HG02571 (cell line): Measurements from ENCODE around the gene SACS.

Source experiments
- ATAC-seq: cut with Tn5 transposase; IDR thresholded peaks from one replicate; pipeline ENCODE4 v1.9.1; 2021; ENCODE audit warnings: mild to moderate bottlenecking, moderate library complexity; ENCODE audit not compliant: unreplicated experiment

The SACS gene

DNA sequence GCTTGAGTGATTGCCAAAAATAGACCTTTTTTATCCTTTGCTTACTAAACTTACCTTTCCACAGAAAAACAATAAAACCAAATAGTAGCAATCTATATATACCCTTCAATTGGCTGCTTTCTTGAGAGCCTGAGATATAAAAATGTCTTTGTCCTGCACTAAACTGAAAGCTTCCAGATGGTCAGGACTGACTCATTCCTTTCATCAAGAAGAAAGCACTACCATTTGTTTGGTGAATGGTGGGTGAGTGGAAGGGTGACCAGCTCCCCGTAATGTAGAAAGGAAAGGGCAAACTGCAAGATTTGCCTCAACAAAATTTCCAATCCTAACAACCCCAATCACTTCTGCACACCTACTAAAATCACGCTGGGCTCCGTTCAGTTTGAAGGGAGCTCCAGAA lies 67.8 kb downstream of the SACS start:
- ATAC-seq, result no peak

DNA sequence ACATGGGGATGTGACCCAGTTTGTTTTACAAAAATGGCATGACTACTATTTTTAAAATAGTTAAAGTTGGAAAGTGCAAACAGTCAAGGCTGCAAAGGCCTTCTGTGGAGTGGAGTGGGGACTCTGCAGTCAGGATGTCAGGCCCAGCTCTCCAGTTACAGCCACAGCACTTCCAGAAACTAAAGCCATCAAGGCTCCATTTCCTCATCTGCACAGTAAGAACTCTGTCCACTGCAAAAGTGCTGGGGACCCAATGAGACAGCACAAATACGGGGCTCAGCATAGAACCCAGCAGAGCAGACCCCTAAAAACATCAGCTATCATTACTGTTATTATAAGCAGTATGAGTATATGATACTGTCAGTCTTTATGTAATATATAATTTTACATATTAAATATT lies 73.6 kb downstream of the SACS start:
- no peak for ATAC-seq

DNA sequence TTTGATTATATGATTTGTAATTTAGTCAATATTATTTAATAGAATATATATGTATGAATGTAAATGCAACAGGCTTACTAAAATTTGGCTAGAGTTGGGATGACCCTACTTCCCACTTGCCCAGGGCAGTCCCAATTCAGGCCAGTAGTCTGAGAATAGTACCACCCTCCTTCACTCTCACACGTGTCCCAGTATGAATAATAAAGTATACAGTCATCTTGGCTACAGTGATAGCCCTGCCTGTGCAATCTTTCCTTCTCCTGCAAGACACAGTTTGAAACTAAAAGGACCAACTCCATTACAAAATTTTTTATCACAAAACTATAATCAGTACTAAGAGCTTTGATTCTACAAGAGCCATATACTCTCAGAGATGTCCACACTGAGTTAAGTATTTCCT lies 76.2 kb downstream of the SACS start:
- no peak for ATAC-seq

DNA sequence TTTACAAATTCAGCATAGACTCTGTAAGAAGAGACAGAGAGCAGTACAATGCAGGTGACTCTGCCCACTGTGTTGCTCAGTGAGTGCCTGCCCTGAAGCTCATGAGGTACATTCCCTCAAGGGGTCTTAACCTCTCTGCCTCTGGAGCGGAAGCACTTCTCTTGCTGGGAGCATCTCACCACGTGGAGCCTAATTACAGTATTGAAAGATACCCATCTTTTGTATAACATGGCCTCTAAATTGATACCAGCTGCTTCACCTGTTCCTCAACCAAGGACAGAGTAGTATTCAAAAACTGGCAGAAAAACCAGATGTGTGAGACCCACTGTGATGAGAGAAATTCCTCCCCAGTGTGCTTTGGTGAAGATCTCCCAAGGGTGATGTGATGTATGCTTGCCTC lies 77.1 kb downstream of the SACS start:
- ATAC-seq, result no peak

DNA sequence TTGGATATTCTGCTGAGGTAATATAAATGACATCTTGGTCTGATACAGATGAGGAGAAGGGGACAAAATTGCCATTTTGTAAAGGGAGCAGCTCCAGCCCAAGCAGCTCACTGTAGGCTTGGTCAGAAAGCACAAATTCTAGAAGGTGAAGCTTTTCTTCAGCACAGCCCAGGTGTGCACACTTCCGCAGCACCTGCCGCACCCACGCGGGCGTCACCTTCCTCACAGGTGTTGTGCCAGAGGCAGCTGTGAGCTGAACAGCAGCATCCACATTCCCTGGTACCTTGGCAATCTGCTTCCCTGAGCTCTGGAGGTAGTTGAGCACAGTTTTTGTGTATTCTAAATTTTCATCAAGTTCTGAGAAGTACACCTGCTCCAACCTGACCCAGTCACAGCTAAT lies 79.0 kb downstream of the SACS start:
- ATAC-seq, result no peak

DNA sequence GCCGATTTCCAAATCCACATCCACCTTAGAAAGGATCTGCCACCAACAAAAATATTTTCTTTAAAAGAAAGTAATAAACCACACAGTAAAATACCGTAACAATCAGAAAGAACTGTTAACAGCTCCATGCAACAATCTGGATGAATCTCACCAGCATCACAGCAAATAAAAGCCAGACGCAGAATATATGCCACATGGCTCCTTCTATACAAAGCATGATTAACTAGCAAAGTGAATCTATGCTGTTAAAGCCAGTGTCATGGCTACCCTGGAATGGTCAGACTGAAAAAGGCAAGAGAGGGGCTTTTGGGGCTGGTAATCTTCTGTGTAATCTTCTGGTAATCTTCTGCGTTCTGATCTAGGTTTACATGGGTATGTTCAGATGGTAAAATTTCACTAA lies 81.3 kb downstream of the SACS start:
- ATAC-seq, result no peak

DNA sequence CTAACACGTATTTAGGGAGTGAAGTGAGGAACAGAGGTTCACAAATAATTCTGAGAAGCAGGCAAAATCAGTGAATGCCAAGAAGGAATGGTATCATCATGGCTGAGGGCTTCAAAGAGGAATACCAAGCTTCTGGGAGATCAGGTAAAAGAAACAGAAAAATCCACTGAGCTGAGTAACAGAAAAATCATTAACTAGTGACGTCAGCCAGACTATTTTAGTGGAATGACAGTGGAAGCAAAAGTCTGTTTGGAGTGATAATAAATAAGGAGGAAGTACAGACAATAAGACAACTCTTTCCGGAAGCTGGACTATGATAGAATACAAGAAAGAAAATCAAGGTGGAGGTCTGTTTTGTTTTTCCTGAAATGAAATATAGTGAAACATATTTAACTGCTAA lies 83.5 kb downstream of the SACS start:
- no peak for ATAC-seq

DNA sequence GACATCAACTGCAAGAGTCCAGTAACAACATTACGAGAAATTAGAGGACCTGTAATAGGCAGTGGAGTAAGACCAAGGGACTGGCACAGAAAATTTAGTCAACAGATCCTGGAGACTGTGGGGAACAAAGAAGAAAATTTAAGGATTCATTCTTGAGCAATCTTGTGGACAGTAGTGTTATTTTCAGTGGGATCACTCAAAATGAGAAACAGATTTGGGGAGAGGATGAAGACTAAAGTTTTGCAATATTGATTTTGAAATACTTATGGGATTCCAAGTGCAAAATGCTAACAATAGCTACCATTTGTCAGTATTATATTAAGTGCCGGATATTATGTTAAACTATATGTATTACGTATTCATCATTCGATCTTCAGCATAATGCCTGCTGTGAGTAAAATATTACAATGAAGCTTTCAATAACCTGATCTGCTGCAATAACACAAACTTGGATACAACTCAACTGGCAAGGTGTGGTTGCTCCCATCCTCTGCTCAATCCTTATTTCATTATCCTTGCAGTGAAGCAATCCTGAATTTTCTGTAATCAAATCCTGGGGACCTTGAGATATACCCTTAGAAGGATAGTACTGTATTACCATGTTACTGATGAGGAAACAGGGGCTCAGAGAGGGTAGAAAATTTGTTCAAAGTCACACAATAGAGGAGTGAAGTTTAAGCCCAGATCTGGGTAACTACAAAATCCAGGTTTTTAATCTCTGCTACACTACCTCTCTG lies 84.2 kb downstream of the SACS start:
- ATAC-seq, result no peak

DNA sequence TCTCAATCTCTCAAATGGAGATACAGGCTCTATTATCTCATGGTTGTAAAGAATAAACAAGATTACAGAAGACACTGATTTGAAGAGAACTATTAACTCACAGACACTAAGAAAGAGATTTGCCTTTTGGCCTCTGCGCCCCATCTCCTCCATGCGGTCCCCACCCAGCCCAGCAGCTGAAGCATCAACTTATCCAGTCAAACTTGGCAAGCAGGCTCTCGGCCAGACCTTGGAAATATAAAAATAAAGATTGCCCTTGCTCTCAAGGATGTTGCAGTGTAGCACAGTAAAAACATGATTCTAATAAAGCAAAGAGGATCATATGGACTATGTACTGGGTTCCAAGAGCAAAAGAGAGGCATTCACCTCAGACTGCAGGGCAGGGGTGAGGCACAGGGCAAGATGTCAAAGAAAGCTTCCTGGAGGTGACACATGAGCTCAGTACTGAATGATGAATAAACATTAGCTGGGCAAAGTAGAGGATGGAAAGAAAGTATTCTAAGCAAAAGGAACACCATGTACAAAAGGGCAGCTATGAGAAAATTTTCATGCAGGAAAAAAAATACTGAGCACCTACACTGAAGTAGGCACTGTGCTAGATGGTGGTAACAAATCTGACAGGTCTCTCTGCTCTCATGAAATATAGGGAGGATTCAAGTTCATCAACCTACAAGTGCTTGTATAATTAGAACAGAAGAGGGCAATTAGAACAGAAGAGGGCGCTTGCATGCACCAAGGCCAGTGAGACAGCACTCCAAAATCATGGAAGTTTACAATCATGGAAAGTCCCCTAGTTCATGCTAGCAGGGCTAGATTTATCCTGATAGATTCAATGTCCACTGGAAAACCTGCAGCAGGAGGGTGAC lies 85.0 kb downstream of the SACS start:
- ATAC-seq, result no peak

DNA sequence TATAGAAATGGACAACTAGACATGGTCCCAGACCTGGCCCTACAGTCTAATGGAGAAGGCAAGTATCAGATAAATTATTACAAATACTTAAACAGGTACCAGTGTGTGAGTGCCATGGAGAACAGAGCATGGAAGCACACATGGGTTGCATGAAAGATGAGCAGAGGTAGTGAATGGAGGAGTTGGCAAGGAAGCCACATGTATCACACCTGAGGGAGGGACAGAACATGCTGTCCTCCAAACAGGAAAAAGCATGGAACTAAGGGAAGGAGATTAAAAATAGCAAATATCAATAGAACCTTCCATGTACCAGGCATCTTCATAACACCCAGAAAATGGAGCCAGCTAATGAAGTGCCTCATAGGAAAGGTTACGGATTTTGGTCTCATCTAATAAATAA lies 85.9 kb downstream of the SACS start:
- no peak for ATAC-seq

DNA sequence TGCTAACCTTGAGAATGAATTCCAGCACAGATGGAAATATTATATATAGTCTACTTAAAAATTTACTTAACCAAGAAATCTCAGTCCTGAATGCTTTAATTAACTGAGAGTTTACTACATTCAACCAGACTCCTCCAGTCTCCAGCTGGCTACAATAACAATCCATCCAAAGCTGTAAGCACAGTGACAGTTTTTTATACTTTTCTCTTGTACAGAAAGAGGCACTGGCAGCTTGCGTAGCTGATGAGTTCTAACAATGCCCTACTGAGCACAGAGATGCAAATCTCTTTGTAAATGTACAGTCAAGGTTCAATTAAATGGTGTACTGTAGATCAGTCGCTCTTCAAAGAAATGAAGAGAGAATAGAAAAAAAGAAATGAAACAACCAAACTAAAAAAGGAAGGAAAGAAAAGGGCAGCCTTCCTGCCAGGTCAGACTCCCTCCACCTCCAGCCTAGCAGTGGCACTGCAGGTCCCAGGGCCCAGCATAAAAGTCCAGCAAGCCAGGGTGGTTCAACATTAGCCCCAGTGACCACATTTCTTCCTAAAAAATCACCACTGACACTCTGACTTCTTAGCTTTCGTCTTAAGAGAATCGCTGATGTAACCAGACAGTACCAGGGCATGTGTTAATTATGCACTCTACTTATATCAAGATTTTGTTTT lies 88.4 kb downstream of the SACS start:
- ATAC-seq, result no peak

DNA sequence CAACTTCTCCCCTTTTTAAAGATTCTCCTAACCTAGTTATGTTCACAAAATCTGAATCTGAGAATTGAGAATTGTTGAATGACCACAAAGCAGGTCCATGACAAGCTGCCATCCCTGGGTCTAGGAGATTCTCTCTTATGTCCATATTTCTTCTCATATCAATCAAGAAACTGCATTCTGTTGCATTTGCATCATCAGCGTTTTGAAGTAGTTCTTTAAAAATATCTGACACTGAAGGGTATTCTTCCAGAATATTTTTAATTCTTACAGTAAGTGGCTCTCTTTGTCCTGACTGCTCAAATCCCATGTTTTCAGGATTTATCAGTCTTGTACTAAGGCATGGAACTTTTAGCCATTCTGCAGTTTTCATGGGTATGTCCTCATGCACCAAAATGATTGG lies 94.3 kb downstream of the SACS start:
- no peak for ATAC-seq

DNA sequence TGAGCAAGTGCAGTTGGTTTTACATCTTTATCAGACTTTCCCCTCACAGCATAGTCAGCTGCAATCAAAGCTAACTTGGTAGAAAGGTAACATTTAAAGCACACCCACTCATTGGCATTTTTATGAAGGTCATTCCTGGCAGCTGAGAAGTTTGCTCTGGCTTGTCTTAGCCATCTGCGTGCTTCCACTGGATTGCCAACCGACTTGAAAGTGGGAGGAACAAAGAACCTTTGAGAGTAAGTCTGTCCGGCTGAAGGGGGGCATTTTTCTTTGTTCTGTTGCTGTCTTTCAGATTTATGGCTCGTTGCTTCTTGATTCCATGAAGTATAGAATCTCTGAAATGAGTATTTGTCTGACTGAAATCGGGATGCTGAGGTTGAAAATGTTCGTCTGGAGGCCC lies 103.1 kb downstream of the SACS start:
- no peak for ATAC-seq

DNA sequence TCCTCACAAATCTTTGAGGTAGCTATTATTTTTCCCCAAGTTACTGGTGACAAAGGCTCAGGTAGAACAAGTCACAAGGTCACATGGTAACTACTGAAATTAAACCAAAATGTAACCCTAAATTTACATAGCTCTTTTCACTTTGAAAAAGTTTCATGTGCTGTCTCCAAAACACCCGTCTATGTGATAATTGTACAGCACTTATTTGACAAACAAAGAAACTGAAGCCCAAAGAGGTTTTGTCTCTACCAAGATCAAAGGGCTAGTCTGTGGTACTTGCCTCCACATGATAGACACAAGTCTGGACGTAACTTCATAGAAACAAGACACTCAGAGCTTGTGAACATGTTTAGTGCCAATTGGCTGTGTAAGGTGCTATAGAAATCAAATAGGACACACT lies 108.3 kb downstream of the SACS start:
- ATAC-seq, result peak; percentile 44

DNA sequence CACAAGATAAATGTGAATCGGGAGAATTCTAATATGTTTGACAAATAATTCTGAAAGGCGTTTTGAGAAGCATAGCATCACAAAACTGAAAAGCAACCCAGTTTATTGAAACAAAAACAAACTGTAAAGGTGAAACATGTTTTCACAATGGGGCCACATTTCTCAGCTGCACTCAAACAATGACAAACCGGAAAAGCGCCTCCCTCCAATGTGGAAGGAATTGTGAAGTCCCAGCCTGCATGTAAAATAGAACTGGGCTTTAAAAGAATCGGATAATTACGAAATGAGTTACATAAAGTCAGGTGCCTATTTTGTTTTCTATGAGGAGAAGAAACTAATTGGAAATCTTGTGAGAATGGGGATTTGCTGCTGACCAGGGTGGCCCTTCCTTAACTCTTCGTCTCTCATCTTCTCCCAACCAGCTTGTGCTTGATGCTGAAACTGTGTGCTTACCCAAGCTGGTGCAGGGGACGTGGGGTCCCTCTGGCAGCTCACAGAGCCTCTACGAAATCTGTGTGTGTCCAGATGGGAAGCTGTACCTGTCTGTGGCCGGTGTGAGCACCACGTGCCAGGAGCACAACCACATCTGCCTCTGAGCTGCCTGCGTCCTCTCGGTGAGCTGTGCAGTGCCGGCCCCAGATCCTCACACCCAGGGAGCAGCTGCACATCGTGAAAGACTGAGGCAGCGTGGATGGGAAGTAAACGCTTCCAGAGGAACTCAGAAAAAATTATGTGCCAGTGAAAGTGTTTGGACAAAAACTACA lies 109.4 kb downstream of the SACS start:
- no peak for ATAC-seq

DNA sequence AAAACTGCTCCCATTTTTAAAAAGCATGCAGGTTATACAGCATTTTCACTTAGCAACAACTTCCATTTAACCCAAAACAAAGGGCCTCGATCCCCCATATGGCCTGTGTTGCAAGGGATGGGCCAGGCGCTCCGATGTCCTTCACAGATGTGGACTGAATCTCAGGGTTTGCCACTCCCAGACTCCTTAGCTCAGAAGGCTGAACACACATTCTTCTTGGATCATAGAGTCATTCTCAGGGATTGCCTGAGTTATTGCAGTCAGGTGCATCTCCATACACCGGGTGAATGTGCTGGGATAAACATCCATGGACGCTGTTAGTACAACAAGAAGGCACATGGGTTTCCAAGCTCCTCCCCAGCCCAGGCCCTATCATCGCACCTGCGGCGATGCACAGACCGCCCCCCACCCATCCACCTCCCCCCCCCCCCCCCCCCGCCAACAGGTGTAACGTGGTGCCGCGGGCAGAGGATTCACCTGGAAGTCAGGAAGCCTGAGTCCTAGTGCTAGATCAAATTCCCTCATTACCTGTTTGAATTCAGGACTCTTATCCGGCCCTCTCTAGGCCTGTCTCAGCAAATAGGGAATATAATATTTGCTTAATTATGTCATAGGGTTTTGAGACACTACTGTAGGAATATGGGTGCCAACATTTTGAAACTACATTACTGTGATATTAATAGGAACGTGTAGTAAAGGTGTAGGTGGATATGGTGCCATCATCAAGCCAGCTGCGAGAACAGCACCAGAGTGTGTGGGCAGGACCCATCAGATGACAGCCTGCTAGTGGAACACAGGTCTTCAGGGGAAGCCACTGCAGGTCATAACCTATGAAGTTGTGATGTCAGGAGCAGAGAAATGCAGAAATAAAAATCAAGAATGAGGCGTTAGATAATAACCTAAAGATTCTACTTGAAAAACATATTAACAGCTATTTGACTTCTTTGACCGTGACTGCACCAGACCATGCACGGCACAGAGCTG lies 110.9 kb downstream of the SACS start:
- ATAC-seq, result no peak

DNA sequence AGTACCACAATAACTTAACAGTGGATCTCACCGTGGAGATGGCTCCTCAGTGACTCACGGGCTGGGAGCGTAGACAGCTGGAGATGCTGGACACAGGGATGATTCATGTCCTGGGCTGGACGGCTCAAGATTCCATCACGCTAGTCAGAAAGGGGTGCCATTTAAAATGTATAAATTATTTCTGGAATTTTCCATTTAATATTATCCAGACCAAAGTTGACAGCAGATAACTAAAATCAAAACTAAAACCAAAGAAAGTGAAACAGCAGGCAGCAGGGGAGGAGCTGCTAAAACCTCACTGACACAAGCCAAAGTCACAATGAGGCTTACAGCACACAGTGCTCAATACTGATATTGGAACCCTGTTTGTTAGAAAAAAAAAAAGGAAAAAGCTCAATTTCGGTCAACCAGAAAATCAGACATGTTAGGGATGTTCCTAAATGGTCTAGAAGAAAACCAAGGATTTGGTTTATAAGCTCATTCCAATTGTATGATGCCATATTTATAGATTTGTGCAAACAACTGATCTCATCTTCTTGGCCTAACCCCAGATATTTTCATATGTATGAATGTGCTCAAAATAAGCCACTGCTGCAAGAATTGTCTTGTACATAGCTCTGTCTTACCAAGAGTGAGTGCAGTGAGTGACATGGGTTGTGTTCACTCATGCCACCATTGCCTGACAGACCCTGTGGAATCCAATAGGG lies 111.8 kb downstream of the SACS start:
- ATAC-seq, result peak; percentile 78

DNA sequence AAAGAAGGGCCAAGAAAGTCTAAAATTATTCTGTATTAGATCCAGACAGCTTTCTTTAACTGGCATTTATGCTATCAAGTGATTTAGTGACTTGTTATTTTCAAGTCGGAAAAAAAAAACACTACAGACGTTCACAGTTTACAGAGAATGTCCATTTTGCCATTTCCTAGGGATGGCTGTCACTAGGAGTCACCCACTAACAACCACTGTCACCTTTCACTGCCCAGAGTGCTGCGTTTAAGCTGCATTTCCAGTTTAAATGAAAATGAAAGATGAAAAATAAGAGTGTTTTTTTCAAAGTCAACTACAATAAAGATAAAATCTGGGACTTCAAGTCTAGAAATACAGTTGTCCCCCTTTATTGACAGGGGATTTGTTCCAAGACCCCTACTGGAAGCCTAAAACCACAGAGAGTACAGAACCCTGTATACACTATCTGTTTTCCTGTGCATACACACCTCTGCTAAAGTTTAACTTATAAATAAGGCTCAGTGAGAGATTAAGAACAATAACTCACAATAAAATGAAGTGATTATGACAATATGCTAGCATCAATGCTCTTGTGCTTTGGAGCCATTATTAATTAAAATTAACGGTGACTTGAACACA lies 112.5 kb downstream of the SACS start:
- ATAC-seq, result no peak

DNA sequence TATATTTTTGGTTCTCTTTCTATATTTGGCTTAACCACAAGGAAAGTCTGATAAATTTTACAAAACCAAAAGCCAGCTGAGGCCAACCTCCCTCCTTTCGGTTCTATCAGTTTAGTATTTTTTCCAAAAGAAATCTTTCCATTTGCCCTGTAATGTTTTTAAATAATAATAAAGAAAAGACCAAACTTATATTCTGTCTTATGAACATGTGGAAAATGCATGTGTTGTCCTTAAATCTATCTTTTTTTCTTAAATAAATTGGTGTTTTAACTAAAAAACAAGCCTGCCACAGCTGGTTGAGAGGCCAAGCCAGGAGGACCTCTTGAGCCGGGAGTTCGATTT lies 113.6 kb downstream of the SACS start:
- no peak for ATAC-seq
